PC-3 (cell line): ENCODE results near the gene EPB41.

Source experiments
- CTCF ChIP-seq: fragments of 300-600 bp; sonication (generic); conservative IDR thresholded peaks from 2 replicates; pipeline ENCODE4 v1.5.1; 2017; ENCODE audit warnings: antibody characterized with exemption, low read depth, mild to moderate bottlenecking, low read length
- EZH2phosphoT487 ChIP-seq: fragments of 300-600 bp; sonication (generic); IDR thresholded peaks from 2 replicates; pipeline ENCODE4 v1.6.1; 2018; ENCODE audit warnings: mild to moderate bottlenecking, antibody characterized with exemption, low read length, borderline replicate concordance

- no peak for TF ChIP-seq CTCF
- no peak for TF ChIP-seq EZH2phosphoT487
Observed at GRCh38 chr1:28894785-28895184, 19.6 kb upstream of the EPB41 start.
